HG03135 (cell line): Measurements from ENCODE around the gene NCAPD3.
A peak's percentile ranks its signal among the peaks of the same experiment; 100 is the strongest.
"Not testable (repeated sequence)": the region's sequence is repeated elsewhere in the genome, so short reads cannot be mapped to it uniquely, and the experiment has no call there.

Source experiments
- ATAC-seq: cut with Tn5 transposase; IDR thresholded peaks from one replicate; pipeline ENCODE4 v1.9.1; 2021; ENCODE audit warnings: mild to moderate bottlenecking, moderate library complexity; ENCODE audit not compliant: unreplicated experiment

NCAPD3 gene

DNA sequence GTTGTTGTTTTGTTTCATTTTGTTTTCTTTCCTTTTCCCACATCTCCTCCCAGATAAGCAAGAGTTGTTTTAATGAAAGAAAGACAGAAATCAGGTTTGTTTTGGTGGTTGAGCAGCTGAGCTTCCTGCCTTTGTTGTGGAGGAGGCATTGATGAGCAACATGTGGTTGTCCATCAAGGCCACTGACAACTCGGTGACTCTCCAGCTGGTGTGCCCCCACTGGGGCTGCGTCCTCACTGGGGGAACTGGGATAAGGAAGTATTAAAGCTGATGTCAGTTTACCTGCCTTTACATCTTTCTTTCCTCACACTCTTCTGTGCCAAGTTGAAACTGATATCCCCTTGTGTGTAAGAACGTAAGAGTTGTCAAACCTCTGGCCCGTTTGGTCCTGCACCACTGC, 6.6 kb upstream of the NCAPD3 start:
- no peak for ATAC-seq

- no peak for ATAC-seq
These were observed 5.5 kb upstream of the NCAPD3 start for GRCh38 chr11:134229126-134229790.

DNA sequence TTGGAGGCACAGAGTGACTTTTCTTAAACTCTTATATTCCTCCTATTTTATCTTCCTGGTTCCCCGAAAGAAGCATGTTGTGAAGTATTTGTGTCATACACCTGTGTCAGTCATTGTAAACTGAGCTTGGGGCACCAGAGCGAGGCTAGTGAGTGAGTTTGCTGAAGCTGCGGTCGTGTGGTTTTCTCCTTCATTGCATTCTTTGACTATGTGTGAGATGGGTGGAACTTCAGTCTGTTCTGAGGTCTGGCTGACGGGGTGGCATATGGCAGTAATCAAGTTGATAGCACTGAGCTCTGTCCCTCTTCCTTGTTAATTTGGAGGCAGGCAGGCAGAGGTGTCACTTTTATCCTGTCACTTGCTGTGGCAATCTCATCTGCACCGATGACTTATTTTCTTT, 4.9 kb upstream of the NCAPD3 start:
- peak; percentile 50 for ATAC-seq

- no peak for ATAC-seq
These were observed 3.1 kb upstream of the NCAPD3 start for GRCh38 chr11:134226806-134227325.

GRCh38 chr11:134224710-134225664, 1.2 kb upstream of the NCAPD3 start:
- ATAC-seq = peak; percentile 17

- no peak for ATAC-seq
These were observed 646 bp downstream of the NCAPD3 start for GRCh38 chr11:134223121-134223520.

DNA sequence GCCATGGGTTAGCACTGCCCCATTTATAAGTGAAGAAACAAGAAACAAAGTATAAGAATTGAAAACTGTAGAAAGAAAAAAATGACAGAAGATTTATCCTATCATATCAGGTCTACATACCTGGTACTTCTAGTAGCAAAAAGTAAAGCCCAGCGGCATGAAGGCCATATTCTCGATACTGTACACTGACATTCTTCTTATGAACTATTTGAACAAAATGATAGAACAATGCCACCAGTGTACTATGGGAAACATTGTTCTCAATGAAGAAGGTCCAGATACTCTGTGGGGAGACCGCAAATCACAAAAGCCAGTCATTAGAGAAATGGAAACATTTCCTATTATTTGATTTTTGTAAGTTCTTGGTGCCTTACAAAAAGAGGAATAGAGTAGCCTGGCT, 7.0 kb downstream of the NCAPD3 start:
- no peak for ATAC-seq

DNA sequence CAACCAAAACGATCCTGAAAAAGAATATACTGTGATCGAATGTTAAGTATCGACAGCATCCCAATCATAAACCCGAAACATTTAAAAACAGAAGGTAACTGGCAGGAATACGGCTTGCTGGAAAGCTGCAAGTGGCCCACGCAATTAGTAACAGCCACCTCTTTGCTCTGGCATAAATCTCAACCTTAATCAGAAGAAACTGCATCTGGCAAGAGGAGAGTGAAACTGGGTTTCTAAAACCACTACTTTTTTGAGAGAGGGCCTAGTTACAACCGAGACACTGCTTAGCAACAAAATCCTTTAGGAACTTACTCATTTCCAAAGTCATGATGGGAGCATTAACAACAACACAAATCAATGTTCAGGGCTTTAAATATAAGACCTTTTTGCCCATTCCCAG, 7.9 kb downstream of the NCAPD3 start:
- no peak for ATAC-seq

GRCh38 chr11:134207538-134208239, 16.1 kb downstream of the NCAPD3 start:
- no peak for ATAC-seq

GRCh38 chr11:134206185-134206584, 17.6 kb downstream of the NCAPD3 start:
- ATAC-seq = no peak

GRCh38 chr11:134205729-134206128, 18.0 kb downstream of the NCAPD3 start:
- no peak for ATAC-seq

DNA sequence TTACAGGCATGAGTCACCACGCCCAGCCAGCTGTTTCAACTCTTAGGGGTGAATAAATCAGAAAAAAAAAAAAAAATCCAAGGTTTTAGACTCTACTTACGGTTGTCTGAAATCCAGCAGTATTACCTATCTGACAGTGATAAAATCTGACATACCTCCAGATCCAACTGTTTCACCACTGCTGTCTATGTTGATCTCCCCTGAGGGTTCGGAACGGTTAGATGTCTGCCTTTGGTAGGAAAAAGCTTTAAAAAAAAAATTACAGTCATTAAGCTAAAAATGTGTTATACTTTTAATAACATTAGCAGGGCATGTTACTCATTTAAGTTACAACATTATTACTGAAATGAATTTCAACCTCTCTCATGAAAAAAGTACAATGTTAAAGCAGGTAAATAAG, 21.1 kb downstream of the NCAPD3 start:
- no peak for ATAC-seq

DNA sequence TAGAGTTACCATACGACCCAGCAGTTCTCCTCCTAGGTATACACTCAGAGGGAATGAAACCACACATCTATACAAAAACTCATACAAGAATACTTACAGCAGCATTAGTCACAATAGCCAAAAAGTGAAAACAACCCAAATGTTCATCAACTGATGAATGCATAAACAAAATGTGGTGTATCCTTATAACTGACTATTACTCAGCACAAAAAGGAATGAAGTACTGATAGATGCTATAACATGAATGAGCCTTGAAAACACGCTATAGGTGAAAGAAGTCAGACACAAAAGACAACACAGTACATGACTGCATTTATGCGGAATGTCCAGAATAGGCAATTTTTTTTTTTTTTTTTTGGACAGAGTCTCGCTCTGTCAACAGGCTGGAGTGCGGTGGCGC, 23.1 kb downstream of the NCAPD3 start:
- no peak for ATAC-seq

DNA sequence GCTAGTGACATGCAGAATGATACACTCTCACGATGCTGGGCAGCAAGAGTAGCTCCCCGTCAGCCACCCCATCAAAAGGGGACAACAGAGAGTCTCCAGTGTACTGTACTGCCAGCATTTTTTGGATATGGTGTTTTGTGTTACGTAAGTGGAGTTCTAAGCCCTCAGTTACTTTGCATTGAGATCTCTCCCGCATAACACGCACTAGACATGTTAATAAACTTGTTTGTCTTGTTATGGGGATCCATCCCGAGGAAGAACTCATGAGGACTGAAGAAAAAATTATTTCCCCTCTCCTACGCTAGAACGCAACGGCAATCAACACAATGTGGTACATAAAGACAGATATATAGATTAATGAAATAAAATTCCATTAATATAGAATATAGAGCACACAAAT, 24.2 kb downstream of the NCAPD3 start:
- ATAC-seq = no peak

GRCh38 chr11:134196756-134197155, 27.0 kb downstream of the NCAPD3 start:
- ATAC-seq = no peak

DNA sequence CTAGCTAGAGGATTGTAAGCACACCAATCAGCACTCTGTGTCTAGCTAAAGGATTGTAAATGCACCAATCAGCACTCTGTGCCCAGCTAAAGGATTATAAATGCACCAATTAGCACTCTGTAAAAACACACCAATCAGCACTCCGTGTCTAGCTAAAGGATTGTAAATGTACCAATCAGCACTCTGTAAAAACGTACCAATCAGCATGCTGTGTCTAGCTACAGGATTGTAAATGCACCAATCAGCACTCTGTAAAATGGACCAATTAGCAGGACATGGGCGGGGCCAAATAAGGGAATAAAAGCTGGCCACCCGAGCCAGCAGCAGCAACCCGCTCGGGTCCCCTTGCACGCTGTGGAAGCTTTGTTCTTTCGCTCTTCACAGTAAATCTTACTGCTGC, 35.7 kb downstream of the NCAPD3 start:
- not testable (repeated sequence) for ATAC-seq

- no peak for ATAC-seq
These were observed 42.1 kb downstream of the NCAPD3 start for GRCh38 chr11:134181707-134182106.

DNA sequence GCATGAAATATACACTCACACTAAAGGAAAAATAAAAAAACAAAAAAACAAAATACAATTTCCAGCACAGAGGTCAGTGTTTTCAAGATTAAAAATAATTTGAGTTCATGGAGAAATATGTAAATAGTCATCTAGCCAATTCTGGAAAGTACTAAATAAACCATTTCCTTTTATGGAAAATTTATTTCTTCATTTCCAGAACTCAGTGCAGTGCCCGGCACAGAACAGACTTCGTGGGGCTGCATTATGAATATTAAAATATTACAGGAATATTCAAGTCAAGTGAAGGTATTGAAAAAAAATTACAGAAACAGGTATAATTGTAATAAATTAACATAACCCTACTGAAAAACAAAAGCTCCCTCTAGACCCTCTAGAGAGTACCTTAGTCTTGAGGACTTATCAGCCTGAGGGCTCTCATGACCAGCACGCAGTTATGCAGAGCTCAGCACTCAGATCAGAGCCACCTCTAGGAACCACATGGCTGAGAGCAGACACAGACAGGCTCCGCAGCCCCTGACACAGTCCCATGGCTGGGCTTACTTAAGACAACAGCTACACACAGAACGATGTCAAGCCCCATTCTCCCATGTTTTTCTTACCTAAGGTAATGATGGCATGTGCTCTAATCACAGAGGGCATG, 45.6 kb downstream of the NCAPD3 start:
- ATAC-seq = no peak

DNA sequence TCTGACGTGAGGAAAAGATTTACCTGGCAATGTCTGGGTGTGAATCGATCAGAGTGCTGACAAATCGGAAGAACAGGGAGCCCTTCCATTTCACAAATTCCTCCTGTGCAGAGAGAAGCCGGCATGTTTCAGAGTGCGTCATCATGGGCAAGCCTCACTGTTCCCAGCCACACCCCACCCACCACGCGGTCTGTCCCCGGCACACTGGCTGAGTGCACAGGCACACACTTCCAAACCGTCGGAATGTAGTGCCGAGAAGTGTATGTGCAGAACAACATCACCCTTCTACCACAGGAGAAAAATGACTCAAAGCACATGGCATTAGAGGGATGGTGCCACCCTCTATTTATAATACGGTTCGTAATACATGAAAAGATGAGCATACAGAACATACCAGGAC, 47.5 kb downstream of the NCAPD3 start:
- no peak for ATAC-seq

- no peak for ATAC-seq
These were observed 50.5 kb downstream of the NCAPD3 start for GRCh38 chr11:134173296-134173695.

- no peak for ATAC-seq
These were observed 51.8 kb downstream of the NCAPD3 start for GRCh38 chr11:134171951-134172350.
